ENCODE measurements around the gene PPP4R2. TPM values are rescaled to one million over a fixed set of nuclear protein-coding genes. Genes with fewer than 3 reads are reported as not detected.

Gene PPP4R2
- total and polyA plus RNA-seq, 9 of the 15 experiments (the other 6 are each of a cell fraction or from before 2014, with no cell fraction given): 11.0 to 49.6 (median 31.6) TPM

DNA sequence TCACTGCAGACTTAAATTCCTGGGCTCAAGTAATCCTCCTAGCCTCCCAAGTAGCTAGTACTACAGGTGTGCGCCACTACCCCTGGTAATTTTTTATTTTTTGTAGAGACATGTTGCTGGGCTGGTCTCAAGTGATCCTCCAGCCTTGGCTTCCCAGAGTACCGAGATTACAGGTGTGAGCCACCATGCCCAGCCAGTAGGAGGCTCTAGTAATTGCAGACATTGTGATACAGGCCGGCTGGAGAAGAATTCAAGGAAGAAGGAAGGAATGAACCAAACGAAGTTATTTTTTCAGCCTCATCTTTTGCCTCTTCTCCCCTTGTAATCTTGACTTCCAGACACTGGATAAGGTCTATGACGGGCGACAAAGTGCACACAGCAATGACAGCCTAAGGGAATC, 3.2 kb upstream of the PPP4R2 start:
- H3K9me3 ChIP-seq (replicated peaks; ENCODE audit: control insufficient read depth, insufficient read depth, low read depth, low read length): no peaks in the 10 kb centered on the region
- no TSS peak for BruUV-seq (replicated peaks)
- peak in 1 of 4 experiments; percentile 19 for DNase-seq (ENCODE audit: extremely low read depth in 1 of 4, low spot score in 3 of 4)
- intact Hi-C loops (cut with micrococcal nuclease): no loop called here
- no peak for ATAC-seq
- H3K79me2 ChIP-seq (ENCODE audit: control insufficient read depth, insufficient read depth, low read length): peaks cover 16% of the 10 kb centered on the region
- peaks cover 2% of the 10 kb centered on the region; the same call in 2 of the 3 replicates for H3K36me3 ChIP-seq (ENCODE audit: control insufficient read depth, insufficient read depth, low read length)
- CTCF ChIA-PET (ENCODE audit: low intra/inter-chr PET ratio): no interaction called here
- no peak overlapping the region for H3K27ac ChIP-seq (ENCODE audit: extremely low read depth, low read depth, low read length)
- peaks cover 2% of the 10 kb centered on the region for H4K20me1 ChIP-seq (replicated peaks; ENCODE audit: control insufficient read depth, insufficient read depth, low read length)
- H2AFZ ChIP-seq (ENCODE audit: low read depth, low read length): peak overlapping the region; percentile 72
- no peak overlapping the region for H3K9ac ChIP-seq (ENCODE audit: insufficient read depth in 1 of 2, low read depth in 2 of 2, low read length in 2 of 2)
- peaks cover 9 to 17% of the 10 kb centered on the region in 2 experiments; a peak in 4 of 5 replicates for H3K4me1 ChIP-seq (replicated peaks in 1 of 2; ENCODE audit: control insufficient read depth in 2 of 2, insufficient read depth in 2 of 2, low read length in 2 of 2)
- no peaks in the 10 kb centered on the region for H3K9me1 ChIP-seq (ENCODE audit: control insufficient read depth, insufficient read depth, low read length)
- in situ Hi-C loops (cut with MboI): no loop called here
- peak overlapping the region; percentile 38; the same call in 1 of the 2 replicates for H3K4me2 ChIP-seq (ENCODE audit: insufficient read depth, low read length)
- POLR2A ChIA-PET: no interaction called here
- TF ChIP-seq, protein P1, sequence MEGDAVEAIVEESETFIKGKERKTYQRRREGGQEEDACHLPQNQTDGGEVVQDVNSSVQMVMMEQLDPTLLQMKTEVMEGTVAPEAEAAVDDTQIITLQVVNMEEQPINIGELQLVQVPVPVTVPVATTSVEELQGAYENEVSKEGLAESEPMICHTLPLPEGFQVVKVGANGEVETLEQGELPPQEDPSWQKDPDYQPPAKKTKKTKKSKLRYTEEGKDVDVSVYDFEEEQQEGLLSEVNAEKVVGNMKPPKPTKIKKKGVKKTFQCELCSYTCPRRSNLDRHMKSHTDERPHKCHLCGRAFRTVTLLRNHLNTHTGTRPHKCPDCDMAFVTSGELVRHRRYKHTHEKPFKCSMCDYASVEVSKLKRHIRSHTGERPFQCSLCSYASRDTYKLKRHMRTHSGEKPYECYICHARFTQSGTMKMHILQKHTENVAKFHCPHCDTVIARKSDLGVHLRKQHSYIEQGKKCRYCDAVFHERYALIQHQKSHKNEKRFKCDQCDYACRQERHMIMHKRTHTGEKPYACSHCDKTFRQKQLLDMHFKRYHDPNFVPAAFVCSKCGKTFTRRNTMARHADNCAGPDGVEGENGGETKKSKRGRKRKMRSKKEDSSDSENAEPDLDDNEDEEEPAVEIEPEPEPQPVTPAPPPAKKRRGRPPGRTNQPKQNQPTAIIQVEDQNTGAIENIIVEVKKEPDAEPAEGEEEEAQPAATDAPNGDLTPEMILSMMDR (IDR thresholded peaks at IDR 0.05 in 2 of 3, conservative IDR thresholded peaks at IDR 0.05 in 1 of 3; ENCODE audit: insufficient read depth in 2 of 3, low read depth in 1 of 3, low read length in 3 of 3): peak in 2 of 3 experiments; percentile 32 to 33; a peak in 3 of 6 replicates
- TF ChIP-seq, protein P2, sequence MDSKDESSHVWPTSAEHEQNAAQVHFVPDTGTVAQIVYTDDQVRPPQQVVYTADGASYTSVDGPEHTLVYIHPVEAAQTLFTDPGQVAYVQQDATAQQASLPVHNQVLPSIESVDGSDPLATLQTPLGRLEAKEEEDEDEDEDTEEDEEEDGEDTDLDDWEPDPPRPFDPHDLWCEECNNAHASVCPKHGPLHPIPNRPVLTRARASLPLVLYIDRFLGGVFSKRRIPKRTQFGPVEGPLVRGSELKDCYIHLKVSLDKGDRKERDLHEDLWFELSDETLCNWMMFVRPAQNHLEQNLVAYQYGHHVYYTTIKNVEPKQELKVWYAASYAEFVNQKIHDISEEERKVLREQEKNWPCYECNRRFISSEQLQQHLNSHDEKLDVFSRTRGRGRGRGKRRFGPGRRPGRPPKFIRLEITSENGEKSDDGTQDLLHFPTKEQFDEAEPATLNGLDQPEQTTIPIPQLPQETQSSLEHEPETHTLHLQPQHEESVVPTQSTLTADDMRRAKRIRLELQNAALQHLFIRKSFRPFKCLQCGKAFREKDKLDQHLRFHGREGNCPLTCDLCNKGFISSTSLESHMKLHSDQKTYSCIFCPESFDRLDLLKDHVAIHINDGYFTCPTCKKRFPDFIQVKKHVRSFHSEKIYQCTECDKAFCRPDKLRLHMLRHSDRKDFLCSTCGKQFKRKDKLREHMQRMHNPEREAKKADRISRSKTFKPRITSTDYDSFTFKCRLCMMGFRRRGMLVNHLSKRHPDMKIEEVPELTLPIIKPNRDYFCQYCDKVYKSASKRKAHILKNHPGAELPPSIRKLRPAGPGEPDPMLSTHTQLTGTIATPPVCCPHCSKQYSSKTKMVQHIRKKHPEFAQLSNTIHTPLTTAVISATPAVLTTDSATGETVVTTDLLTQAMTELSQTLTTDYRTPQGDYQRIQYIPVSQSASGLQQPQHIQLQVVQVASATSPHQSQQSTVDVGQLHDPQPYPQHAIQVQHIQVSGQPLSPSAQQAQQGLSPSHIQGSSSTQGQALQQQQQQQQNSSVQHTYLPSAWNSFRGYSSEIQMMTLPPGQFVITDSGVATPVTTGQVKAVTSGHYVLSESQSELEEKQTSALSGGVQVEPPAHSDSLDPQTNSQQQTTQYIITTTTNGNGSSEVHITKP (IDR thresholded peaks at IDR 0.05; ENCODE audit: partially characterized antibody): peak; percentile 37
- no peak for TF ChIP-seq SMARCE1 (IDR thresholded peaks at IDR 0.05)
- H3K4me3 ChIP-seq: no peak overlapping the region
- WGBS (ENCODE audit: insufficient coverage, low coverage, missing lambda C conversion rate): 15% methylated on average over 5 of the region's 6 CpGs
- no peaks in the 10 kb centered on the region for H3K27me3 ChIP-seq (ENCODE audit: control insufficient read depth in 2 of 2, insufficient read depth in 2 of 2, low read length in 2 of 2)
- FAIRE-seq: no peak
